Measurements from ENCODE around the gene ANKS1B.

The ANKS1B gene

DNA sequence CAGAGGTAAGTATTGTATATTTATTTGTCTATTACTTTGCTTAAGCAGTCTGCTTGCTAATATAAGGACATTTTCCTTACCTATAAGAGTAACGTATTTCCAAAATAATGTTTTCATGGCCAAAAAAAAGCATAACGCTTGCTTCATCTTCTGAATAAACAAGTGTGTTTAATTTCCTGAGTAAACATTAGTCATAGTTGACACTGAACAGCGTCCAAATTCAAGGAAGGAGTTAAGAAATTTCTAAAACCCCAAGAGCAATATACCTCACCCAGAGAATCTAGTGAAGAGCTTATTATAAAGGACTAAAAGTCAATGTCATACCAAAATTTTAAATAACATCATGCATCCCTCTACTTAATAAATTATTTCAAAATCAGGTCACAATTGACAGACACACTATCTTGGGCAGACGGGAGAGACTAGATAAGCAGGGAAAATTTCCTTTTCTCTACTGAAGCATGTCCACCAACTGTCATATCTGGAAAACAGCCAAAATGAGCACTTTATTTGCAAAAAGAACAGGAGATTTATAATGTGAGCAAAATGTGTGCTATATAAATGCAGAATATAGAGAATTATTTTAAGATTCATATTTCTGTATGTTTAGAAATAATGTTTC, 25.1 kb downstream of the ANKS1B start:
- no peak for DNase-seq

- no peak for DNase-seq
Measured at GRCh38 chr12:99957866-99958466, 26.8 kb downstream of the ANKS1B start.

DNA sequence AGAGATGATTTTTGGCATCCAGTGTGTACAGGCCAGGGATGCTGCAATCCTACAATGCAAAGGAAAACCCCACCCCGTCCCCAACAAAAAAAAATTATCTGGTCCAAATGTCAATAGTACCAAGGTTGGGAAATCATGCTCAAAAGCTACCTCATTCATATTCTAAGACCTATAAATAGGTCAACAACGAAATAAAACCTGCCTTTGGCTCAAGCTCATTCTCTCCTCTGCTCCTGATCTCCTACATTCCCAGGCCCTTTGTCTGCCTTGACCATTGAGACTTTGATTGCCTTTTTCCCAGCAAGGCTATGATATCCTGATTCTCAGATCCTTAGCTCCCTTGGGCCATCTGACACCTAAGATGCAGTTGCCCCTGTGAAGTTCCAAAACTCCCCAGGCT, 30.0 kb downstream of the ANKS1B start:
- no peak for DNase-seq

- DNase-seq, result no peak
Measured at GRCh38 chr12:99948370-99948769, 36.4 kb downstream of the ANKS1B start.

- DNase-seq, result no peak
Measured at GRCh38 chr12:99946131-99946530, 38.6 kb downstream of the ANKS1B start.

DNA sequence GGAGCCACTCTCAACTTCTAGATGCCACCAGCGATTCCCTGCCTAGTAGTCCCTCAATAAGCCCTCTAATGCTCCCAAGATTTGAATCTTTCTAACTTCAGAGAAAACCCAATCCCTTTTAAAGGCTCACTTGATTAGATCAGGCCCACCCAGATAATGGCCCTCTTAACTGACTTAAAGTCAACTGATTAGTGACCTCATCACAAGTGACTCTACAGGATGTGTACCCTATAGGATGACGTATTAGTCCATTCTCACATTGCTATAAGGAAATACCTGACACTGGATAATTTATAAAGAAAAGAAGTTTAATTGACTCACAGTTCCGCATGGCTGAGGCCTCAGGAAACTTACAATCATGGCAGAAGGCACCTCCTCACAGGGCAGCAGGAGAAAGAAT, 49.1 kb downstream of the ANKS1B start:
- no peak for DNase-seq

DNA sequence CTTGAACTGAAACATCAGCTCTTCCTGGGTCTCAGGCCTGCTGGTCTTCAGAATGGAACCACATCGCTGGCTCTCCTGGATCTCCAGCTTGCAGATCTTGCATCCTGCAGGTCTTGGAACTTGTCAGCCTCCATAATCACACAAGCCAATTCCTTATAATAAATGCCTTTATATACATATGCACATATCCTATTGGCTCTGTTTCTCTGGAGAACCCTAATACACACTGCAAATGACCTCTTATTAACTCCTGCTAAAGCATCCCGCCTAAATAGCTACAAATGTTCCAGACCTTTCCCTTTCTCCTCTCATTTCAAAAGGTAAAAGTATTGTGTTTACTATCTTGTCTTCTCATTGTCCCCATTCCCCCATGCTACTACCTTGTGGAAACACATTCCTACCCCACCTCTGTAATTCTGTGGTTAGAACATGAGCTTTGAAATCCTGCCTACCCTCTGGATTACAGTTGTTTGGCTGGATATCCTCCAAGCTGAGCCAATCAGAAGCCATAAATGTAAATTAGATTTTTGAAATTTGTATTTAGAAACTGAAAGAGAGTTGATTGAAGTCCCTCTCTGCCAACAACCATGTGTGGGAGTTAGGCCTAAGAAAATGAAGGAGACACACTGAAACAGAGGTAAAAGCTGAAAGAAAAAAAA, 58.1 kb downstream of the ANKS1B start:
- DNase-seq, result no peak

GRCh38 chr12:99920353-99920960, 64.3 kb downstream of the ANKS1B start:
- DNase-seq, result no peak

DNA sequence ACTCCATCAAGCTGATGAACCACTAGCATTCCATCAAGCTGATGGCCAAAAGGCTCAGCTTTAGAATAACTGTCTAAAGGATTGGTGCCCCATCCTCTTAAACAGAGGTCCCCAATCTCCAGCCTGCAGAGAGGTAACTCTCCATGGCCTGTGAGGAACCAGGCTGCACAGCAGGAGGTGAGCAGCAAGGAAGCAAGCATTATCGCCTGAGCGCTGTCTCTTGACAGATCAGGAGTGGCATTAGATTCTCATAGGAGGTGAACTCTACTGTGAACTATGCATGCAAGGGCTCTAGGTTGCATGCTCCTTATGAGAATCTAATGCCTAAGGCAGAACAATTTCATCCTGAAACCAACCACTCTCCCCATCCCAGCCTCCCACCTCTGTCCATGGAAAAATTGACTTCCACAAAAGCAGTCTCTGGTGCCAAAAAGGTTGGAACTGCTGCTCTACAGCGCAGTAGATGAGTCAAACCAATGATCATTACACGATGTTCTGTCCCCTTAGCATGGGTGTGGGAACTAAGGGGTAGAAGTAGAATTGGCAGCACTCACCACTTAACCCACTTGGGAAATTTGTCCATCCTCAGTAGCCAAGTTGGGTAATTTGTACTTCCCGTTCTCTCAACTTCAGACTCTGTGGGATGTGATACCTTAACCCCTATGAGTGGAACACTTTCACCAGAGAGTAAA, 66.9 kb downstream of the ANKS1B start:
- no peak for DNase-seq

GRCh38 chr12:99916555-99916954, 68.2 kb downstream of the ANKS1B start:
- no peak for DNase-seq

DNA sequence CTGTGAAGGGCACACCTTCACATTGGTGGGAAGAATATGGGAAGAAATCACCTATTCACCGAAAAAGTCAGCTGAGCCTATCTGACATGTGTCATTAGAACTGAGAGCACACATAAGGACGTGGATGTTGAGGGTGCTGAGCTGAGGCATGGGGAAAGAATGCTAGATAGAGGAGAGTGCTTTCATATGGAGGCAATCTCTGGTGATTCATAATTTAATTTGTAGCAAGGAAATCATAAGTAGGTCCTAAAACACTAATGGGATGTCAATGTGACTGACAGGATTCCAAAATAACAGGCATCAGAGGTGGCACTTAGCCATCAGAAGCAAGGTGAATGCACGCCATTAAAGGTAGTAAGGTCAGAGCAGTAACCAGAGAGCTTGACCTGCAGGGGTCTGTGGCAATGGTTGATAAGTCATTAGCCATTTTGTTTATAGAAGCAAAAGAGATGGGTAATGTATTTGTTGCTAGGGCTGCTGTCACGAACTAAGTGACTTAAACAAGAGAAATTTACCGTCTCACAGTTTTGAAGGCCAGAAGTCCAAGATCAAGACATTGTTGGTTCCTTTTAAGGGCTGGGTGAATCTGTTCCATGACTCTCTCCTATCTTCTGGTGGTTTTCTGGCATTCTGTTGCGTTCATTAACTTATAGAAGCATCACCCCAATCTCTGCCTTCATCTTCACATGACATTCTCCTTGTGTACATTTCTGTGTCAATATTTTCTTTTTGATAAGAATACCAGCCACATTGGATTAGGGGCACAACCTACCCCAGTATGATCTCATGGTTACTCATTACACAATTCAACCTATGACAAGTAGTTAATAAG, 69.3 kb downstream of the ANKS1B start:
- no peak for DNase-seq

DNA sequence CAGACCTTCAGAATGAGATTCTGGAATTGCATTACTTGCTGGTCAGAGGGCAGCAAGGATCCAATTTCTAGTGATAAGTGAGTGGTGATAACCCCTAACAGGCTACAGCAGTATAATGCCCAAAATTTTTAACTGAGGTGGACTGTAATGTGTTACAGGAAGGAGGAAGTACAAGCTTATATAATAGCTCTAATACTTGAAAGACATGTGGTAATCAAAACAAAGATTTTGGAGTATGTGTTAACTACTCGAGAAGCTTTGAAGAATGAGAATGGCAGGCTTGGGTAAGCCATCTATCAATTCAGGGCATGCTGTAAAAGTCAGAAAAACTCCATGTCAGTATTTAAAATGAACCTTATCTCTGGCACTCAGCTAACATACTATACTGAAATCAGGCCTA, 70.5 kb downstream of the ANKS1B start:
- no peak for DNase-seq

DNA sequence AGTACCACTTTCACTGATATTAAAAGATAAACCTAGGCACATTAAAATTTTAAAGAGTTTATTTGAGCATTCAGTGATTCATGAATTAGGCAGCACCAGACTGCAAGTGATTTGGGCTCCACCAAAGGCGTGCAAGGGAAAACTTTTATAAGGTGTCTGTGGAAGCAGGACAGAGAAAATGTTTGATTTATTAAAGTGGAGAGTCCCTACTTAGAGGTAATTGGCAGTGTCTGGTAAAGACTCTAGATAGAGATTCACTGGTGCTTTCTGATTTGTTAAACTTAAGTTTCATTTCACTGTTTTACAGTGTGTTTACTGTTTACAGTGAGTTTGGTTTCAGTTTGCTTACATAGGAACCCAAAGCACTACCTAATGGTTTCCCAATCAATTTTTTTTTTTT, 72.8 kb downstream of the ANKS1B start:
- DNase-seq, result peak; percentile 34

DNA sequence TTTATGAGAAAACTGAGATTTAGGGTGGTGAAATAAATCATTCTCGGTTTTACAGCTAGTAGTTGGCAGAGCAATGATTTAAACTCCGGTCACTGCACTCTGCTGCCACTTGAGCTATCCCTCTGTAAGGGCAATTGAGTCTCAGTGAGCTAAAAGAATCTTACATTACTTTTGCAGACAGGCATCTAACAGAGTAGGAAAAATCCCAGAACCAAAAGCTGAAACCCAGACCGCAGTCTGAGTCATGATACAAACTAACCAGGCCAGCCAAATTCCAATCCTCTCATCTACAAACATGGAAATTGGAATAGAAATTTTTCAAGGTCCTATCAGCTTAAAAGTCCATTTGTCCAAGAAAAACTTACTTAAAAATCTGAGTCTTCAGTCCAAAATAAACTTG, 73.7 kb downstream of the ANKS1B start:
- DNase-seq, result no peak

DNA sequence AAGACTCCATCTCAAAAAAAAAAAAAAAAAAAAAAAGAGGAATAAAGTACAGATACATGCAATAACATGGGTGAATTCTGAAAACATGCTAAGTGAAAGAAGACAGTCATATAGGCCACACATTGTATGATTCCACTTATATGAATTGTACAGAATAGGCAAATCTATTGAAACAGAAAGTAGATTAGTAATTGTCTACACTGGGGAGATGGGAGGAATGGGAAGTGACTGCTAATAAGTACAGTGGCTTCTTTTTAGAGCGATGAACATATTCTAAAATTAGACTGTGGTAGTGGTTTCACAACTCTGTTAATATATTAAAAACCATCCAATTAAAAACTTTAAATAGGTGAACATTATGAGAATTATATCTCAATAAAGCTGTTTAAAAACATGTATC, 74.4 kb downstream of the ANKS1B start:
- peak; percentile 32 for DNase-seq

GRCh38 chr12:99906786-99907579, 77.8 kb downstream of the ANKS1B start:
- no peak for DNase-seq

DNA sequence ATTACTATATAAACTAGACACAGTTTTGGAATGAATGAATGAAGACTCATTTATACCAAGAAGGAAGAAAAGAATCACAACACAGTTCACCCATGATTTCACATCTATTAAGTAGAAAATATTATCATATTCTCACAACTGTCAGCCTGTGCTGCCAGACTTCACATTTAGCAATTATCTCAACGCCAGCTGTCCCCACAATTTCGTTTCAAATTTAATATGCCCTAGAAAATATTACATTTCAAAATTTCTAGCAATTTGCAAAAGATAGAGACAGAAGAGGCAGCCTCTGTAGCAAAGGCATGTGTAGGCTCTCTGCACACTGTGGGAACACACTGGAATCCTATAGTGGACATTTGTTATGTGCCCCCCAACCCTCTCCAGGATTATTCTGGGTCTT, 83.6 kb downstream of the ANKS1B start:
- no peak for DNase-seq

- DNase-seq, result no peak
Measured at GRCh38 chr12:99898645-99899044, 86.1 kb downstream of the ANKS1B start.

- DNase-seq, result no peak
Measured at GRCh38 chr12:99879439-99879838, 105.3 kb downstream of the ANKS1B start.

DNA sequence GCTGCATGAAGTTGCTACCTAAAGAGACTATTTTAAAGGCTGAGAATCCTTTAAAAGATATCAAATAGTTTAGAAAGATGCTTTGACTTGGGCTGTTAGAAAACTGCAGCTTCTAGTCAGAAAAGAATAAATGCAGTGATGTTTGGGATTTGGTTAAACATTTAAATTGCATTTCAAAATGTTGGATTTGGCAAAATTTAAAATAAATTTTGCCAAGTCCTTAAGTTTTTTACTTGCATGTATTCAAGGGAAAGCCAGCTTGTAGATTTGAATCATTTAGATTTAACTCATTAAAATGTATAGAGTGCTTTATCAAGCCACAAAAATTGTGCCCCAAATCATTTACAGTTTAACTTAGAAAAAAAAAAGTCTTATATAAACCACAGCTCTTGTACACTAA, 109.7 kb downstream of the ANKS1B start:
- DNase-seq, result no peak

- DNase-seq, result no peak
Measured at GRCh38 chr12:99870085-99870484, 114.7 kb downstream of the ANKS1B start.

- DNase-seq, result no peak
Measured at GRCh38 chr12:99861731-99862130, 123.0 kb downstream of the ANKS1B start.
